GM10266 (cell line): ENCODE results near the gene UMAD1.

ENCODE experiments used
- DNase-seq: peaks from one replicate; pipeline ENCODE4 v3.0.0; 2012; ENCODE audit errors: extremely low spot score
- CTCF ChIP-seq: IDR thresholded peaks from 2 replicates; pipeline ENCODE4 v1.5.1; 2012; ENCODE audit warnings: mild to moderate bottlenecking, low read depth; ENCODE audit not compliant: control insufficient read depth, insufficient read depth; ENCODE audit errors: missing control alignments

UMAD1 gene

DNA sequence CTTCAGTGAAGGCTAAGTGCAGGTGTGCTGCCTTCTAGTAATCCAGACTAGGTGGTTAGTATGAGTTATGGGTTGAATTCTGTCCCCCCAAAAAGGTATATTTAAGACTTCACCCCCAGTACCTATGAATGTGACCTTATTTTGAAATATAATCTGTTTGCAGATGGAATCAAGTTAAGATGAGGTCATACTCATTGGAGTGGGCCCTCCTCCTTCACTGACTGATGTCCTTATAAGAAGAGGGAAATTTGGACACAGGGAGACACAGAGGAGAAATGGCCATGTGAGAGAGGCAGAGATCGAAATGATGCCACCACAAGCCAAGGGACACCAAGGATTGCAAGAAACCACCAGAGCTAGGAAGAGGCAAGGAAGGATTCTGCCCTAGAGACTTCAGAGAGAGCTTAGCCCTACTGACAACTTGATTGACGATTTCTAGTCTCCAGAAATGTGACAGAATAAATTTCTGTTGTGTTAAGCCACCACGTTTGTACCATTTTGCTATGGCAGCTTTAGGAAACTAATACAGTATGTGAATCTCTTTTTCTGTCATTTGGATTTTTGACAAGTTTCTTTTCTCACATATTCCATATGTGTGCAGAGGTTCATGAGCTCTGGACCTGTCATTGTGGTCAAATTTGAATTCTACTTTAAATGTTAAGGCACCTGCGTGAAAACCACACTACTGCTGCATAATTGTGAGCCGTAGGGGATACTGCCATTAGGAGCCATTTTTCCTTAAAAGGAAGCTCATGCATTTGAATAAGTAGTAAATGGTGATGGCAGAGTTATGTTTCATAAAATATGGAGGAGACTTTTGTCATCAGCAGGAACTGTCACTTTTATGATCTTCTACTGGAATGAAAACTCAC lies 80.4 kb downstream of the UMAD1 start:
- DNase-seq: no peak
- no peak for TF ChIP-seq CTCF

DNA sequence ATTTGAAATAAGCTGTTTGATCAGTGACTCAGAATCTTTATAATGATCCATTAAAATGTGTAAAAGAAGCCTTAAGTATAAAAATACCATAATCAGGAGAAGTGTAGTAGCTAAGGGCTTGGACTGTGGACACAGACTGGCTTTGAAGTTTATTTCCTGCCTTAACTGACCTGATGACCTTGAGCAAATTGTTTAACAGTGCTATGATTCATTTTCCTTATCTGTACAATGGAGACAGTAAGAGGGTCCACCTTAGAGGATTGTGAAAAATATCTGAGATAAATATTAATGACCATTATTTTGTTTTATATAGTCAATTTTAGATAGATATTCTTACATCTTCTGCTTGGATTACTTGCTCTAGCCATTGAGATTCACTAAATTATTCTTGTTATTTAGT lies 91.2 kb downstream of the UMAD1 start:
- DNase-seq: no peak
- TF ChIP-seq CTCF: no peak

DNA sequence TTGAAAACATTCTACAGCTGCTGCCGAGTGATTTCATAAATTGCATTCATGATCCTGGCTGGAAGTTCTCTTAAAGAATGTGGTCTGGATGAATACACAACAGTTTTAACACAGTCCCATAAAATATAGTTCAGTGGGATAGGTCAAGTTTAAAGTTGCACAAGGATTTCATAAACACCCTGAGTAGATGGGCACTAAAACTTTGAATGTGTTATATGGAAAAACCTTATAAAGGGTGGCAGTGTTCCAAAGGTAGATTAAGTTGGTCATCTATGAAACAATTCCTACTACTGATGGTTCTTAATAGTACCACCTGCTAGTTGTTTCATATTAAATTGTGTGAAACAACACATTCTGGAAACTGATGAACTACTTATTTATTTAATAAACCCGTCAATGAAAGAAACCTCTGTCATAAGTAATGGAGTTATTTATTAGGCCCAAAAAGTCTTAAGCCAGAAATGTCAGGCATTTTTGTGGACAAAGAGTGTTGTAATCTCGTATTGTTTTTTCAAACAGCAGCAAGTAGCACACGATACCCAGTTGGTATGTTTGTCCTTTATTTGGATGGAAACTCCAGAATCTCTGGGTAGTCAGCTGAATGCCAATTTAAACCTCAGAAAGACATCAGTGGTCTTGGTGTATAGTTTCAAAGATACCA lies 92.2 kb downstream of the UMAD1 start:
- TF ChIP-seq CTCF: no peak
- no peak for DNase-seq

GRCh38 chr7:7736671-7737070 lies 96.1 kb downstream of the UMAD1 start:
- DNase-seq: no peak
- TF ChIP-seq CTCF: no peak

- no peak for DNase-seq
- no peak for TF ChIP-seq CTCF
These were observed 97.1 kb downstream of the UMAD1 start for GRCh38 chr7:7737674-7738073.

- TF ChIP-seq CTCF: no peak
- no peak for DNase-seq
These were observed 97.6 kb downstream of the UMAD1 start for GRCh38 chr7:7738177-7738576.

DNA sequence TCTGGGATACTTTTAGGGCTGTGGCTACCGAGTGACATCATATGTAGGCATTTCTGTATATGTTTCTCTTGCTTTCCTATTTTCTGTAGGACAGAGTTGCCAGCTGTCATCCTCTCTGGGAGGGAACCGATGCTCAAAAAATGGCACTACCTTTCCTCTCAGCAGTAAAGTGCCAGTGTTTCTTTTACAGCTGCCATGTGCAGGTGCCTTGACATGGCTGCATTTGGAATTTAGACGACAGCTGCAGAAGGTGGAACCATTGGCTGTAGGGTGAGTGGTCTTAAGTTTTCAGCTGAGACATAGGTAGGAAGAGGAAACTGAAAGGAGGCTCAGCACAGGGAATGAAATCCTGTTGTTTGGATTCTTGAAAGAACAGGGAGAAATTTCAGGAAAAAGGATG lies 98.1 kb downstream of the UMAD1 start:
- no peak for TF ChIP-seq CTCF
- DNase-seq: no peak
